CD14-positive monocyte (primary cell): ENCODE measurements around the gene SLF2. TPM values are rescaled to one million over a fixed set of nuclear protein-coding genes. Genes with fewer than 3 reads are reported as not detected.

Source experiments
- DNase-seq, 3 donors: peaks; one replicate each; pipeline ENCODE4 v3.0.0-alpha.2; 2011 to 2022
- H2AFZ ChIP-seq: 2 replicates; pipeline ENCODE4 v1.6.0; 2012; ENCODE audit warnings: mild to moderate bottlenecking, low read depth, low read length, inconsistent platforms; ENCODE audit not compliant: insufficient read depth, poor library complexity, severe bottlenecking
- H3K27ac ChIP-seq, 2 donors: 1 replicate in 1 of 2; 2 replicates in 1 of 2; pipeline ENCODE4 v1.5.1; 2012 to 2013; ENCODE audit warnings: low read length in 2 of 2, control low read depth in 1 of 2, inconsistent platforms in 1 of 2, low read depth in 1 of 2, mild to moderate bottlenecking in 1 of 2
- H3K27me3 ChIP-seq, 2 donors: one replicate each; pipeline versions ENCODE4 v1.6.0 to v1.6.1; 2011 to 2013; ENCODE audit warnings: low read length in 2 of 2; ENCODE audit not compliant: control insufficient read depth in 2 of 2, insufficient read depth in 2 of 2
- H3K36me3 ChIP-seq, 2 donors: replicated peaks in 1 of 2; 1 replicate in 1 of 2; 2 replicates in 1 of 2; pipeline versions ENCODE4 v1.5.1 to v1.6.1; 2012 to 2013; ENCODE audit warnings: low read length in 2 of 2, control low read depth in 1 of 2, inconsistent platforms in 1 of 2, mild to moderate bottlenecking in 1 of 2; ENCODE audit not compliant: insufficient read depth in 2 of 2, control insufficient read depth in 1 of 2
- H3K4me1 ChIP-seq, 2 donors: 1 replicate in 1 of 2; 2 replicates in 1 of 2; pipeline versions ENCODE4 v1.5.1 to v1.6.1; 2012 to 2013; ENCODE audit warnings: low read length in 2 of 2, control low read depth in 1 of 2, inconsistent platforms in 1 of 2, mild to moderate bottlenecking in 1 of 2, moderate library complexity in 1 of 2; ENCODE audit not compliant: insufficient read depth in 2 of 2, control insufficient read depth in 1 of 2
- H3K4me2 ChIP-seq: replicated peaks from 2 replicates; pipeline ENCODE3; 2012; ENCODE audit warnings: low read length, moderate library complexity, mild to moderate bottlenecking; ENCODE audit not compliant: poor library complexity, severe bottlenecking; ENCODE audit errors: extremely low read depth
- H3K4me3 ChIP-seq, 3 experiments: fragments of 200-600 bp in 1 of 3; sonication (generic) in 1 of 3; replicated peaks in 1 of 3; 1 replicate in 2 of 3; 2 replicates in 1 of 3; pipeline ENCODE4 v1.5.1; 2011 to 2013; ENCODE audit warnings: low read length in 3 of 3, mild to moderate bottlenecking in 3 of 3, control low read depth in 2 of 3, low read depth in 2 of 3, inconsistent platforms in 1 of 3, moderate library complexity in 1 of 3
- H3K79me2 ChIP-seq: 2 replicates; pipeline ENCODE4 v1.6.0; 2012; ENCODE audit warnings: mild to moderate bottlenecking, control low read depth, inconsistent platforms, low read length, moderate library complexity; ENCODE audit not compliant: insufficient read depth
- H3K9ac ChIP-seq: 2 replicates; pipeline ENCODE4 v1.6.0; 2017; ENCODE audit warnings: low read length, mild to moderate bottlenecking; ENCODE audit not compliant: insufficient read depth, poor library complexity, severe bottlenecking
- H3K9me3 ChIP-seq, 2 donors: replicated peaks in 1 of 2; 1 replicate in 1 of 2; 2 replicates in 1 of 2; pipeline versions ENCODE4 v1.5.1 to v1.6.1; 2012 to 2013; ENCODE audit warnings: low read length in 2 of 2, control low read depth in 1 of 2; ENCODE audit not compliant: control insufficient read depth in 1 of 2, insufficient read depth in 1 of 2
- H4K20me1 ChIP-seq: 2 replicates; pipeline ENCODE4 v1.6.0; 2012; ENCODE audit warnings: mild to moderate bottlenecking, low read length, control low read depth, moderate library complexity; ENCODE audit not compliant: insufficient read depth
- H3K27ac Mint-ChIP-seq, 7 donors: one replicate each; pipeline ENCODE4 v1.8.0; 2020; ENCODE audit warnings: mild to moderate bottlenecking in 7 of 7, mixed read lengths in 7 of 7, moderate library complexity in 6 of 7, inconsistent platforms in 2 of 7
- H3K27me3 Mint-ChIP-seq, 3 donors: one replicate each; pipeline ENCODE4 v1.8.0; 2021 to 2022; ENCODE audit warnings: low read depth in 3 of 3, mild to moderate bottlenecking in 3 of 3, mixed read lengths in 3 of 3, moderate library complexity in 3 of 3, inconsistent platforms in 1 of 3
- H3K36me3 Mint-ChIP-seq, 2 donors: one replicate each; pipeline ENCODE4 v1.8.0; 2020; ENCODE audit warnings: mixed read lengths in 2 of 2, inconsistent platforms in 1 of 2, mild to moderate bottlenecking in 1 of 2
- H3K4me1 Mint-ChIP-seq: one replicate; pipeline ENCODE4 v1.8.0; 2020; ENCODE audit warnings: mild to moderate bottlenecking, mixed read lengths
- H3K4me3 Mint-ChIP-seq, 2 donors: one replicate each; pipeline ENCODE4 v1.8.0; 2020; ENCODE audit warnings: mild to moderate bottlenecking in 2 of 2, mixed read lengths in 2 of 2, moderate library complexity in 1 of 2
- H3K9me3 Mint-ChIP-seq, 7 donors: one replicate each; pipeline ENCODE4 v1.8.0; 2020 to 2022; ENCODE audit warnings: mixed read lengths in 7 of 7, mild to moderate bottlenecking in 6 of 7, moderate library complexity in 6 of 7, inconsistent platforms in 2 of 7
- WGBS: methylation state at CpG from one replicate; pipeline ENCODE4 v1.1.5; 2013; ENCODE audit warnings: missing lambda C conversion rate; ENCODE audit not compliant: insufficient coverage; 5-methylcytosine and 5-hydroxymethylcytosine counted together
- intact Hi-C, 2 donors: fragments of 100-400 bp; cut with micrococcal nuclease; formaldehyde crosslinking; loops; one replicate each; pipeline versions ENCODE4 v1.15.0 to v1.15.1; 2023
- polyA plus RNA-seq, 3 donors: library from polyadenylated mRNA; depleted of rRNA in 1 of 3; unstranded in 2 of 3; stranded (reverse) in 1 of 3; fragments of 300-500 nt in 2 of 3; fragments of >200 nt in 1 of 3; fragmentation: Illumina TruSeq in 2 of 3; gene quantifications; 1 replicate in 2 of 3; 2 replicates in 1 of 3; pipeline ENCODE4 v1.2.3, GENCODE V29; 2012 to 2021
- TF ChIP-seq, protein P1 (sequence below): fragments of 200-600 bp; IDR thresholded peaks from one replicate; pipeline ENCODE4 v1.8.0; 2022; ENCODE audit warnings: antibody characterized with exemption, mild to moderate bottlenecking

SLF2 gene
- polyA plus RNA-seq, 3 donors: 5.8 to 11.3 (median 6.4) TPM

GRCh38 chr10:100874702-100875483, 37.9 kb upstream of the SLF2 start:
- Histone ChIP-seq H3K9me3 (no peaks in the 10 kb centered on the region), H3K4me3 (no peak overlapping the region), H3K4me1 (no peaks in the 10 kb centered on the region), H3K79me2 (no peaks in the 10 kb centered on the region), H2AFZ (no peak overlapping the region), H3K9ac (no peak overlapping the region), H3K4me2 (no peak overlapping the region), H3K27ac (no peak overlapping the region), H4K20me1 (no peaks in the 10 kb centered on the region), H3K27me3 (no peaks in the 10 kb centered on the region), H3K36me3 (no peaks in the 10 kb centered on the region)
- Mint-ChIP-seq H3K9me3 (no peaks in the 10 kb centered on the region), H3K4me3 (no peak overlapping the region), H3K4me1 (peaks cover 5% of the 10 kb centered on the region), H3K27ac (no peak overlapping the region), H3K36me3 (no peaks in the 10 kb centered on the region), H3K27me3 (peaks cover 7 to 17% (median 10%) of the 10 kb centered on the region in 3 donors)
- 94% methylated on average over 3 of the region's 20 CpGs for WGBS
- intact Hi-C loops: no loop called here
- TF ChIP-seq, protein P1, sequence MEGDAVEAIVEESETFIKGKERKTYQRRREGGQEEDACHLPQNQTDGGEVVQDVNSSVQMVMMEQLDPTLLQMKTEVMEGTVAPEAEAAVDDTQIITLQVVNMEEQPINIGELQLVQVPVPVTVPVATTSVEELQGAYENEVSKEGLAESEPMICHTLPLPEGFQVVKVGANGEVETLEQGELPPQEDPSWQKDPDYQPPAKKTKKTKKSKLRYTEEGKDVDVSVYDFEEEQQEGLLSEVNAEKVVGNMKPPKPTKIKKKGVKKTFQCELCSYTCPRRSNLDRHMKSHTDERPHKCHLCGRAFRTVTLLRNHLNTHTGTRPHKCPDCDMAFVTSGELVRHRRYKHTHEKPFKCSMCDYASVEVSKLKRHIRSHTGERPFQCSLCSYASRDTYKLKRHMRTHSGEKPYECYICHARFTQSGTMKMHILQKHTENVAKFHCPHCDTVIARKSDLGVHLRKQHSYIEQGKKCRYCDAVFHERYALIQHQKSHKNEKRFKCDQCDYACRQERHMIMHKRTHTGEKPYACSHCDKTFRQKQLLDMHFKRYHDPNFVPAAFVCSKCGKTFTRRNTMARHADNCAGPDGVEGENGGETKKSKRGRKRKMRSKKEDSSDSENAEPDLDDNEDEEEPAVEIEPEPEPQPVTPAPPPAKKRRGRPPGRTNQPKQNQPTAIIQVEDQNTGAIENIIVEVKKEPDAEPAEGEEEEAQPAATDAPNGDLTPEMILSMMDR: no peak
- DNase-seq: no peak

- Histone ChIP-seq H3K79me2 (no peaks in the 10 kb centered on the region), H3K4me3 (no peak overlapping the region), H4K20me1 (no peaks in the 10 kb centered on the region), H3K36me3 (no peaks in the 10 kb centered on the region), H3K9me3 (no peaks in the 10 kb centered on the region), H3K9ac (no peak overlapping the region), H3K4me2 (no peak overlapping the region), H3K4me1 (no peaks in the 10 kb centered on the region), H3K27me3 (no peaks in the 10 kb centered on the region), H3K27ac (no peak overlapping the region), H2AFZ (no peak overlapping the region)
- TF ChIP-seq, protein P1: no peak
- no peaks in the 10 kb centered on the region for H3K9me3 Mint-ChIP-seq
- H3K27ac Mint-ChIP-seq: no peak overlapping the region
- no peaks in the 10 kb centered on the region for H3K36me3 Mint-ChIP-seq
- peaks cover 5% of the 10 kb centered on the region for H3K4me1 Mint-ChIP-seq
- H3K4me3 Mint-ChIP-seq: no peak overlapping the region
- peaks cover 5 to 16% (median 9%) of the 10 kb centered on the region in 3 donors for H3K27me3 Mint-ChIP-seq
- intact Hi-C loops: no loop called here
- WGBS: no CpG with 5 or more reads among the region's 5 CpGs
- DNase-seq: no peak
Observed at GRCh38 chr10:100875484-100876166, 37.1 kb upstream of the SLF2 start.
